Lower lobe of right lung (tissue), 2 donors: ENCODE measurements around the gene GORASP2. TPM values are rescaled to one million over a fixed set of nuclear protein-coding genes. Genes with fewer than 3 reads are reported as not detected.
A peak's percentile ranks its signal among the peaks of the same experiment; 100 is the strongest.

ENCODE experiments used
- ATAC-seq, 2 donors: fragments of 200-7000 bp; cut with Tn5 transposase; one replicate each; pipeline ENCODE4 v1.9.1; 2020 to 2022; ENCODE audit warnings: mild to moderate bottlenecking in 2 of 2, moderate library complexity in 2 of 2
- DNase-seq: peaks from one replicate; pipeline ENCODE4 v3.0.0-alpha.2; 2020
- H3K27ac ChIP-seq: fragments of 200-600 bp; one replicate; pipeline ENCODE4 v1.8.0; 2022
- H3K27me3 ChIP-seq: fragments of 200-600 bp; one replicate; pipeline ENCODE4 v1.8.0; 2022; ENCODE audit warnings: low read depth
- H3K36me3 ChIP-seq: fragments of 200-600 bp; one replicate; pipeline ENCODE4 v1.8.0; 2022; ENCODE audit warnings: mild to moderate bottlenecking
- H3K4me1 ChIP-seq: fragments of 200-600 bp; one replicate; pipeline ENCODE4 v1.8.0; 2022
- H3K4me3 ChIP-seq: fragments of 200-600 bp; one replicate; pipeline ENCODE4 v1.8.0; 2022; ENCODE audit warnings: mild to moderate bottlenecking
- H3K9me3 ChIP-seq: fragments of 200-600 bp; one replicate; pipeline ENCODE4 v1.8.0; 2022
- intact Hi-C: fragments of 100-400 bp; cut with DNase I; formaldehyde crosslinking; loops from one replicate; pipeline ENCODE4 v1.11.0; 2022
- total RNA-seq: library from RNA; stranded (reverse); fragmentation: NEBNext Ultra II Directional; extraction: Animal tissue kit (Norgen Biotek cat#: 25700); gene quantifications from one replicate; pipeline ENCODE4 v1.2.1, GENCODE V29; 2021
- TF ChIP-seq, protein P1 (sequence below): fragments of 200-600 bp; IDR thresholded peaks from one replicate; pipeline ENCODE4 v1.8.0; 2022; ENCODE audit warnings: antibody characterized with exemption, mild to moderate bottlenecking
- donor health status: DM: no; HTN: yes; CAD: no; lungs with severe emphysema.

The GORASP2 gene
- total RNA-seq, 1 donor from 2014 or later: 64.9 TPM

DNA sequence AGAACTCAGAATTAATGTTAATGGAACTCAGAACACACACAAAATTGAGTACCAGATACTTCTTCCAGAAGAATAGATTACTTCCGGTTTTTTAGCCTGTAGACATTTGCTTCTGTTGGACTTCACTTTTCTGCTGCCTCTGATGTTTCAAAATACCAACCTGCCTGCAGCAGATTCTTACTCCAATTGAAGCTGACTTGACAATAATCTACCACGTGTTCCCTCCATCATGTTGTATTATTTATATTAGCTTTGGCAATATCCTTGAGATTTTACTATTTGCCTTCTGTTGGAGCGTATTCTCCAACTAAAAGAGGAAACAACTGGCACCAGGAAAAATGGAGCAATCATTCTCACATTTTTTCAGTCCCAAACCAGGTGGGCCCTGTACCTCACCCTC is 3.1 kb upstream of the GORASP2 start:
- DNase-seq: no peak
- Histone ChIP-seq H3K4me1 (peaks cover 13% of the 10 kb centered on the region), H3K4me3 (no peak overlapping the region), H3K36me3 (no peaks in the 10 kb centered on the region), H3K27ac (no peak overlapping the region), H3K9me3 (peaks cover 5% of the 10 kb centered on the region), H3K27me3 (no peaks in the 10 kb centered on the region)
- TF ChIP-seq, protein P1, sequence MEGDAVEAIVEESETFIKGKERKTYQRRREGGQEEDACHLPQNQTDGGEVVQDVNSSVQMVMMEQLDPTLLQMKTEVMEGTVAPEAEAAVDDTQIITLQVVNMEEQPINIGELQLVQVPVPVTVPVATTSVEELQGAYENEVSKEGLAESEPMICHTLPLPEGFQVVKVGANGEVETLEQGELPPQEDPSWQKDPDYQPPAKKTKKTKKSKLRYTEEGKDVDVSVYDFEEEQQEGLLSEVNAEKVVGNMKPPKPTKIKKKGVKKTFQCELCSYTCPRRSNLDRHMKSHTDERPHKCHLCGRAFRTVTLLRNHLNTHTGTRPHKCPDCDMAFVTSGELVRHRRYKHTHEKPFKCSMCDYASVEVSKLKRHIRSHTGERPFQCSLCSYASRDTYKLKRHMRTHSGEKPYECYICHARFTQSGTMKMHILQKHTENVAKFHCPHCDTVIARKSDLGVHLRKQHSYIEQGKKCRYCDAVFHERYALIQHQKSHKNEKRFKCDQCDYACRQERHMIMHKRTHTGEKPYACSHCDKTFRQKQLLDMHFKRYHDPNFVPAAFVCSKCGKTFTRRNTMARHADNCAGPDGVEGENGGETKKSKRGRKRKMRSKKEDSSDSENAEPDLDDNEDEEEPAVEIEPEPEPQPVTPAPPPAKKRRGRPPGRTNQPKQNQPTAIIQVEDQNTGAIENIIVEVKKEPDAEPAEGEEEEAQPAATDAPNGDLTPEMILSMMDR: no peak
- intact Hi-C loops: no loop called here
- no peak for ATAC-seq

DNA sequence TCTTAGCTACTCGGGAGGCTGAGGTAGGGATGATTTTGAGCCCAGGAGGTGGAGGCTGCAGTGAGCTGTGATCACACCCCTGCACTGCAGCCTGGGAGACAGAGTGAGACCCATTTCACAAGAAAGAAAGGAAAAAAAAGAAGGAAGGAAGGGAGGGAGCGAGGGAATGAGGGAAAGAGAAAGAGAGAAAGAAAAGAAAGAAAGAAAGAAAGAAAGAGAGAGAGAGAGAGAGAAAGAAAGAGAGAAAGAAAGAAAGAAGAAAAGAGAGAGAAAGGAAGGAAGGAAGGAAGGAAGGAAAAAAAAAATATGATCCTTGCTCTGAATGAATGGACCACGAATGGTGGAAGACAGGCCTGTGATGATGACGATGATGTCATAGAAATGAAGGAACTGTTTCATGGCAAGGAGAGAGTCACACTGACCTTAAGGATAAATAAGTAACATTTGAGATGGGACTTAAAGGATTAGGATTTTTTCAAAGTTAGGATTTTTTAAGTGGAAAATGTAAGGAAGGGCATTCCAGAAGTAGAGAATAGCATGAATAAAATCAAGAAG is 2.2 kb upstream of the GORASP2 start:
- TF ChIP-seq, protein P1: no peak
- H3K9me3 ChIP-seq: peaks cover 5% of the 10 kb centered on the region
- no peak overlapping the region for H3K27ac ChIP-seq
- H3K27me3 ChIP-seq: no peaks in the 10 kb centered on the region
- no peaks in the 10 kb centered on the region for H3K36me3 ChIP-seq
- intact Hi-C loops: no loop called here
- H3K4me1 ChIP-seq: peaks cover 22% of the 10 kb centered on the region
- no peak for DNase-seq
- no peak overlapping the region for H3K4me3 ChIP-seq
- no peak for ATAC-seq

DNA sequence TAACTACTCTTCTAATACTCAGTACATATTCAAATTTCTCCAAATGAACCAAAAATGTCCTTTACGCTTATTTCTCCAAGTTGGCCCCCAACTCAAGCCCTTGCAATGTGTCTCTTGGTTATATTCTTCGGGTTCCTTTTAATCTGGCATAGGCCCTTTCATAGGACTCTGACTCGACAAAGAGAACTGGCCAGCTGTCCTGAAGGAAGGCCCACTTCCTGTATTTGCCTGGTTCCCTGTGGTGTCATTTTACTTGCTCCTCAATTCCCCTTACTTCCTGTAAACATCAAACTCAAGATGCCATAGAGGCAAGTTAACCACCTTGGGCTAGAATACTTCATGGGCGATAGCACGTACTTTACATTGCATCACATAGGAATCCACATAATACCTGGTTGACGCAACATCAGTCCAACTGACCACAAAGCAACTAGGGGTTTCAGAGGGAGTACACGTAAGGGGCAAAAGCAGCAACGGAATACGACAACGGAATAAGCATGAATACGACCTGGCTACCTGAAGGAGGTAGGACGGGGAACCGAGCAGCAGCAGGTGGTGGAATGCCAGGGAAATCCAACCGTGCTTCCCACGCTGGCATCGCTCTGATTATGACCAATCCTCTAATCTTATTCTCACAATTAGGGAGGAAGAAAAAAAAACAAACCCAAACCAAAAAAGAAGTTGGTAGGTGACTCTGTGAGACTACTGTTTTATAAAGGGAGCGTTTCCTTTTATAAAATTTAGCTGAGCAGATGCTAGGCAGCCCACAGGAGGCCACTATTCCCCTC is 823 bp upstream of the GORASP2 start:
- Histone ChIP-seq H3K36me3 (no peaks in the 10 kb centered on the region), H3K4me3 (peak overlapping the region; percentile 93), H3K27me3 (no peaks in the 10 kb centered on the region), H3K9me3 (peaks cover 5% of the 10 kb centered on the region), H3K27ac (peak overlapping the region; percentile 96), H3K4me1 (peaks cover 37% of the 10 kb centered on the region)
- intact Hi-C loops: no loop called here
- DNase-seq (no peak), ATAC-seq (no peak)
- TF ChIP-seq, protein P1: no peak

DNA sequence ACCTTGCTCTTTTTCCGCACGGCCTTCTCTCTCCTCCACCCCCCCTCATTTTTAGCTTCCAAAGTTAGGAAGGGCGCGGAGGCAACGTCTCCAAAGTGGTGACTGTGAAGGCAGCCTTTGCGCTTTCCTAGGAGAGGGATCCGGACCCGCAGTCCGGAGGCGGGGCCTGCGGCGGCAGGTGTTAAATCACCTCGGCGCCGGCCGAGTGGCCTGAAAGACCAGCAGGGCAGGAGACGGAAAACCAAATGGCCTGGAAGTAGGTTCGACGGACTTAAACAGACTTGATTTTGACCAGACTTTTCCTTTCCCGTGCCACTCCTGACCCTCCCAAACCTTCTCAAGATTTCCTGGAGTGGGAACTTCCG is 615 bp downstream of the GORASP2 start:
- DNase-seq: peak; percentile 80
- Histone ChIP-seq H3K4me1 (peaks cover 45% of the 10 kb centered on the region), H3K36me3 (no peaks in the 10 kb centered on the region), H3K9me3 (no peaks in the 10 kb centered on the region), H3K4me3 (peak overlapping the region; percentile 93), H3K27ac (peak overlapping the region; percentile 96), H3K27me3 (no peaks in the 10 kb centered on the region)
- intact Hi-C loops: no loop called here
- TF ChIP-seq, protein P1: no peak
- peak; percentile 24 to 64 for ATAC-seq

DNA sequence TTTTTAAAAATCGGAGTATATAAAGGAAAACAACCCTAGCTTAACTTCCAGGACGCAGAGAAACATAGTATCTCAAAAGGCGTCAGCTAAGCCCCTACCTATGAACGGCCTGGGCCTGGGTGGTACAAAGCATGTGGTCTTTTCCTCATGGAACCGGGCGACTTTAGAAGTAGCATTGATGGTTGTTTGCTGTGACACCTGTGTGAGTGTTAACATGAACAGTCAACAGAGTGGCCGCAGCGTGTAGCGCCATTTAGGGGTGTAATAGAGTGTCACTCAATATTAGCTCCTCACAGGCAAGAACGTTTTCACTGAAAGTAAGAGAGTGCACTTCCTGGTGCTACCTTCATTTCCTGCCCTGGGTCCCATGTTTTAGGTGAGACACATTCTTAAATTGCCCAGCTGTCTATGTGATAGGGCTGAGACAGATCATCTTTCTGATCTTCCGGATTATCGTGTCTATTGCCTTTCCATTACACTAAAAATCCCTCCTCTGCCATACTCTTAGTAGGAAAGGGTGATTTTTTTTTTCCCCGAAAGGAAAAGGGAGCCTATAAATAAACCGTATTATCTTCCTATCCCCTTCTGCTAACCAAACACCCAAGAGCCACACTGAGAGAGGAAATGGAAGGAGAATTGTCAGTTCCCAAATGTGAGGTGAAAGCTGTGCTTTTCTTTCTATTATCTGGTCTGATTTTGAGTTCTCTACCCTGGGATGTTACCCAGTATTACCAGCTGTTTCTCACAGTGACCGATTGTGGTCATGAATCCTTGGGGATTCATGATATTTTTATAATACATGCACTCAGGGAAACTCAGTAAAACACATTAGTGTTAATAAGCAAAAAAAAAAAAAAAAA is 1.3 kb downstream of the GORASP2 start:
- intact Hi-C loops: no loop called here
- Histone ChIP-seq H3K27me3 (no peaks in the 10 kb centered on the region), H3K36me3 (no peaks in the 10 kb centered on the region), H3K27ac (peak overlapping the region; percentile 96), H3K9me3 (no peaks in the 10 kb centered on the region), H3K4me3 (peak overlapping the region; percentile 93), H3K4me1 (peaks cover 45% of the 10 kb centered on the region)
- TF ChIP-seq, protein P1: no peak
- DNase-seq (no peak), ATAC-seq (peak; percentile 17 to 37)
